Neural cell (in vitro differentiated cells): ENCODE results near the gene ACOX3. TPM values are rescaled to one million over a fixed set of nuclear protein-coding genes. Genes with fewer than 3 reads are reported as not detected.

Experiments
- H2AFZ ChIP-seq: fragments of 200-600, 300-800 bp; sonication (generic), shearing (Covaris generic); 2 replicates; pipeline ENCODE4 v1.6.0; 2014; ENCODE audit warnings: low read depth, mild to moderate bottlenecking, antibody characterized with exemption, low read length, moderate library complexity
- H3F3A ChIP-seq: fragments of 200-600 bp; shearing (Covaris generic); 2 replicates; pipeline ENCODE4 v1.6.1; 2016; ENCODE audit warnings: mild to moderate bottlenecking, moderate library complexity, mixed read lengths, antibody characterized with exemption, low read length; ENCODE audit not compliant: insufficient read depth, poor library complexity, severe bottlenecking
- H3K27ac ChIP-seq: fragments of 200-600, 300-800 bp; sonication (generic), shearing (Covaris generic); 2 replicates; pipeline ENCODE4 v1.5.1; 2014; ENCODE audit warnings: mild to moderate bottlenecking, low read length, moderate library complexity
- H3K27me3 ChIP-seq: fragments of 300-800, 200-600 bp; sonication (generic), shearing (Covaris generic); 2 replicates; pipeline ENCODE4 v1.6.0; 2014; ENCODE audit warnings: mild to moderate bottlenecking, low read depth, low read length, moderate library complexity; ENCODE audit not compliant: insufficient read depth
- H3K36me3 ChIP-seq: fragments of 300-800, 200-600 bp; sonication (generic), shearing (Covaris generic); 2 replicates; pipeline ENCODE4 v1.5.1; 2014; ENCODE audit warnings: mild to moderate bottlenecking, antibody characterized with exemption, low read length, moderate library complexity; ENCODE audit not compliant: insufficient read depth
- H3K4me2 ChIP-seq: fragments of 300-800, 200-600 bp; sonication (generic), shearing (Covaris generic); 2 replicates; pipeline ENCODE4 v1.6.0; 2014; ENCODE audit warnings: mild to moderate bottlenecking, low read length
- H3K4me3 ChIP-seq: fragments of 300-800, 200-600 bp; sonication (generic), shearing (Covaris generic); 2 replicates; pipeline ENCODE4 v1.5.1; 2014; ENCODE audit warnings: mild to moderate bottlenecking, low read length, moderate library complexity
- H3K79me2 ChIP-seq: fragments of 200-600 bp; shearing (Covaris generic); replicated peaks from 2 replicates; pipeline ENCODE4 v1.6.0; 2014; ENCODE audit warnings: mild to moderate bottlenecking, low read length, moderate library complexity; ENCODE audit not compliant: insufficient read depth
- H3K9ac ChIP-seq: fragments of 300-800, 200-600 bp; sonication (generic), shearing (Covaris generic); 2 replicates; pipeline ENCODE4 v1.6.1; 2016; ENCODE audit warnings: mild to moderate bottlenecking, low read length, mixed read lengths
- H3K9me2 ChIP-seq: fragments of 200-600 bp; shearing (Covaris generic); 2 replicates; pipeline ENCODE4 v1.6.1; 2016; ENCODE audit warnings: mild to moderate bottlenecking, low read length, mixed read lengths; ENCODE audit not compliant: insufficient read depth
- H3K9me3 ChIP-seq: fragments of 200-600, 300-800 bp; sonication (generic), shearing (Covaris generic); 2 replicates; pipeline ENCODE4 v1.6.1; 2016; ENCODE audit warnings: mild to moderate bottlenecking, mixed run types, low read length, moderate library complexity, mixed read lengths
- H4K20me1 ChIP-seq: fragments of 200-600 bp; shearing (Covaris generic); 2 replicates; pipeline ENCODE4 v1.6.1; 2016; ENCODE audit warnings: mild to moderate bottlenecking, mixed run types; ENCODE audit not compliant: insufficient read depth
- EP300 ChIP-seq: fragments of 450-650 bp; conservative IDR thresholded peaks from 2 replicates; pipeline ENCODE4 v1.6.1; 2014; ENCODE audit warnings: antibody characterized with exemption, mild to moderate bottlenecking, moderate library complexity; ENCODE audit not compliant: poor library complexity, severe bottlenecking
- MXI1 ChIP-seq: fragments of 450-650 bp; conservative IDR thresholded peaks from 2 replicates; pipeline ENCODE4 v1.6.1; 2014; ENCODE audit warnings: antibody characterized with exemption, mild to moderate bottlenecking; ENCODE audit not compliant: poor library complexity, severe bottlenecking
- POLR2AphosphoS5 ChIP-seq: IDR thresholded peaks from 2 replicates; pipeline ENCODE4 v1.6.1; 2012
- RAD21 ChIP-seq: fragments of 450-650 bp; conservative IDR thresholded peaks from 2 replicates; pipeline ENCODE4 v1.6.1; 2014; ENCODE audit warnings: antibody characterized with exemption, mild to moderate bottlenecking, moderate library complexity
- SMC3 ChIP-seq: fragments of 450-650 bp; conservative IDR thresholded peaks from 2 replicates; pipeline ENCODE4 v1.6.1; 2014; ENCODE audit warnings: antibody characterized with exemption, mild to moderate bottlenecking, moderate library complexity; ENCODE audit not compliant: poor library complexity
- TAF1 ChIP-seq: IDR thresholded peaks from 2 replicates; pipeline ENCODE4 v1.6.1; 2012; ENCODE audit warnings: low read depth
- polyA plus RNA-seq: library from polyadenylated mRNA; depleted of rRNA; stranded (reverse); fragments of >200 nt; gene quantifications from 2 replicates; pipeline ENCODE4 v1.2.3, GENCODE V29; 2014
- TF ChIP-seq, protein P1 (sequence below): IDR thresholded peaks from 2 replicates; pipeline ENCODE4 v1.6.1; 2012; ENCODE audit warnings: borderline replicate concordance
- TF ChIP-seq, protein P2 (sequence below): fragments of 450-650 bp; IDR thresholded peaks from 2 replicates; pipeline ENCODE4 v1.5.1; 2014; ENCODE audit warnings: antibody characterized with exemption, mild to moderate bottlenecking, moderate library complexity; ENCODE audit not compliant: poor library complexity, severe bottlenecking

The ACOX3 gene
- polyA plus RNA-seq, 1 donor from 2014 or later, result 13.2 TPM

DNA sequence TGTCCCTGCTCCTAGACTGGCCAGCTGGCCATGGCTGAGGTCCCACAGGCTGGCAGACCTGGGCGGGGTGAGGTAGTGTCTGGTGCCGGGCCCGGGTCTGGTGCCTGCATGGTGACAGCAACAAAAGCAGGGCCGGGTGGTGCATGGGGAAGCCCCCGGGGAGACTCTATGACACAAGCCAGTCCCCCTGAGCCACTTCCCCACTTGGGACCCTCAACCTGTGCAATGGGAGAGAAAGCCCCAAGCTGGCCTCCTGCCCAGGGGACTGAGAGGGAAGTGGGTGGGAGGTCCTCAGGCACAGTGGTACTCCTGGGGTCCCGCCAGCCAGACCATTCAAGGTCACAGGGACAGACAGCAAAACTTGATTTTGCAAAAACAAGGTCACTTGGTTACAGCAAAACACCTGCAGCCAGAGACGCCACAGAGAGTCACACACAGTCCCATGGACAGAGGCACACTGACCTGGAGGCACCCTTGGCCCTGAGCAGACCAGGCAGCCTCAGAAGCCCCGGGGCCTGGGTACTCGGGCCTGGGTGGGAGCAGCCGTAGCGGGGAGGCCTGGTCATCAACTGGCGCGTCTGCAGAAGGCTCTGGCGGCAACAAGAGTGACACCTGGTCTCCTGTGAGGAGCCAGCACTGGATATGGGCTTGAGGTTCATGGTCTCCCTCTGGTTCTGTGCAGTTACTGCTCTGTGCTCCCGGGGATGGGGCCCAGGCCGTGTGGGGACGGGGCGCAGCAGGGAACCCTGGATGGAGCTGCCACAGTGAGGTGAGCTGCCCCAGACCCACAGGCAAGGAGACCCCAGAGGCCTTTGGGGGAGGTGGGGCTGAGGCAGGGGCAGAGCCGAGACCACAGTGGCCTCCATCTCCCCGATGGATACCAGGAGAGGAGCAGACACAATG is 110.4 kb downstream of the ACOX3 start:
- Histone ChIP-seq H3F3A (no peaks in the 10 kb centered on the region), H3K9ac (no peak overlapping the region), H3K27ac (no peak overlapping the region), H2AFZ (no peak overlapping the region), H3K4me3 (no peak overlapping the region), H3K27me3 (no peaks in the 10 kb centered on the region), H3K36me3 (no peaks in the 10 kb centered on the region), H3K9me2 (no peaks in the 10 kb centered on the region), H3K9me3 (no peaks in the 10 kb centered on the region), H3K79me2 (no peaks in the 10 kb centered on the region), H3K4me2 (no peak overlapping the region), H4K20me1 (no peaks in the 10 kb centered on the region)
- TF ChIP-seq MXI1, result no peak
- TF ChIP-seq EP300, result no peak
- no peak for TF ChIP-seq SMC3
- TF ChIP-seq RAD21, result no peak
- TF ChIP-seq TAF1, result no peak
- TF ChIP-seq, protein P1, sequence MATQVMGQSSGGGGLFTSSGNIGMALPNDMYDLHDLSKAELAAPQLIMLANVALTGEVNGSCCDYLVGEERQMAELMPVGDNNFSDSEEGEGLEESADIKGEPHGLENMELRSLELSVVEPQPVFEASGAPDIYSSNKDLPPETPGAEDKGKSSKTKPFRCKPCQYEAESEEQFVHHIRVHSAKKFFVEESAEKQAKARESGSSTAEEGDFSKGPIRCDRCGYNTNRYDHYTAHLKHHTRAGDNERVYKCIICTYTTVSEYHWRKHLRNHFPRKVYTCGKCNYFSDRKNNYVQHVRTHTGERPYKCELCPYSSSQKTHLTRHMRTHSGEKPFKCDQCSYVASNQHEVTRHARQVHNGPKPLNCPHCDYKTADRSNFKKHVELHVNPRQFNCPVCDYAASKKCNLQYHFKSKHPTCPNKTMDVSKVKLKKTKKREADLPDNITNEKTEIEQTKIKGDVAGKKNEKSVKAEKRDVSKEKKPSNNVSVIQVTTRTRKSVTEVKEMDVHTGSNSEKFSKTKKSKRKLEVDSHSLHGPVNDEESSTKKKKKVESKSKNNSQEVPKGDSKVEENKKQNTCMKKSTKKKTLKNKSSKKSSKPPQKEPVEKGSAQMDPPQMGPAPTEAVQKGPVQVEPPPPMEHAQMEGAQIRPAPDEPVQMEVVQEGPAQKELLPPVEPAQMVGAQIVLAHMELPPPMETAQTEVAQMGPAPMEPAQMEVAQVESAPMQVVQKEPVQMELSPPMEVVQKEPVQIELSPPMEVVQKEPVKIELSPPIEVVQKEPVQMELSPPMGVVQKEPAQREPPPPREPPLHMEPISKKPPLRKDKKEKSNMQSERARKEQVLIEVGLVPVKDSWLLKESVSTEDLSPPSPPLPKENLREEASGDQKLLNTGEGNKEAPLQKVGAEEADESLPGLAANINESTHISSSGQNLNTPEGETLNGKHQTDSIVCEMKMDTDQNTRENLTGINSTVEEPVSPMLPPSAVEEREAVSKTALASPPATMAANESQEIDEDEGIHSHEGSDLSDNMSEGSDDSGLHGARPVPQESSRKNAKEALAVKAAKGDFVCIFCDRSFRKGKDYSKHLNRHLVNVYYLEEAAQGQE, result no peak
- TF ChIP-seq POLR2AphosphoS5, result no peak

DNA sequence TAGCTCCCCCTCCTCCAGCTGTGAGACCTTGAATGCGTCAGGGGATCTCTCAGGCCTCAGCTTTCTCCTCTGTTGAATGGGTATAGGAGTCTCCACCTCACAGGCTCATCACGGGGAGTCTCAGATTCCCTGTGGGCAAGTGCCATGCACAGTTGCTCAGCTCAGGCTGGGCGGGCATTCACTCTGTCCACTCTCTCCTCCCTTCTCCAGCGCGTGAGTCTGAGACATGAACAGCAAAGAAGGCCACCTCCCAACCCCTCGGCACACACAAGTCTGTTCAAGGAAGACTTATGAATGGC is 111.0 kb downstream of the ACOX3 start:
- H3K79me2 ChIP-seq, result no peaks in the 10 kb centered on the region
- no peaks in the 10 kb centered on the region for H3K27me3 ChIP-seq
- no peak overlapping the region for H2AFZ ChIP-seq
- no peaks in the 10 kb centered on the region for H3K36me3 ChIP-seq
- no peak for TF ChIP-seq POLR2AphosphoS5
- TF ChIP-seq MXI1, result no peak
- TF ChIP-seq, protein P2, sequence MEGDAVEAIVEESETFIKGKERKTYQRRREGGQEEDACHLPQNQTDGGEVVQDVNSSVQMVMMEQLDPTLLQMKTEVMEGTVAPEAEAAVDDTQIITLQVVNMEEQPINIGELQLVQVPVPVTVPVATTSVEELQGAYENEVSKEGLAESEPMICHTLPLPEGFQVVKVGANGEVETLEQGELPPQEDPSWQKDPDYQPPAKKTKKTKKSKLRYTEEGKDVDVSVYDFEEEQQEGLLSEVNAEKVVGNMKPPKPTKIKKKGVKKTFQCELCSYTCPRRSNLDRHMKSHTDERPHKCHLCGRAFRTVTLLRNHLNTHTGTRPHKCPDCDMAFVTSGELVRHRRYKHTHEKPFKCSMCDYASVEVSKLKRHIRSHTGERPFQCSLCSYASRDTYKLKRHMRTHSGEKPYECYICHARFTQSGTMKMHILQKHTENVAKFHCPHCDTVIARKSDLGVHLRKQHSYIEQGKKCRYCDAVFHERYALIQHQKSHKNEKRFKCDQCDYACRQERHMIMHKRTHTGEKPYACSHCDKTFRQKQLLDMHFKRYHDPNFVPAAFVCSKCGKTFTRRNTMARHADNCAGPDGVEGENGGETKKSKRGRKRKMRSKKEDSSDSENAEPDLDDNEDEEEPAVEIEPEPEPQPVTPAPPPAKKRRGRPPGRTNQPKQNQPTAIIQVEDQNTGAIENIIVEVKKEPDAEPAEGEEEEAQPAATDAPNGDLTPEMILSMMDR, result no peak
- TF ChIP-seq EP300, result no peak
- TF ChIP-seq TAF1, result no peak
- H3K9me3 ChIP-seq, result no peaks in the 10 kb centered on the region
- no peaks in the 10 kb centered on the region for H4K20me1 ChIP-seq
- H3K9me2 ChIP-seq, result no peaks in the 10 kb centered on the region
- no peak overlapping the region for H3K9ac ChIP-seq
- no peak overlapping the region for H3K4me3 ChIP-seq
- no peak overlapping the region for H3K4me2 ChIP-seq
- no peaks in the 10 kb centered on the region for H3F3A ChIP-seq
- no peak overlapping the region for H3K27ac ChIP-seq
